HCT116 (cell line): ENCODE measurements around the gene FH. TPM values are rescaled to one million over a fixed set of nuclear protein-coding genes. Genes with fewer than 3 reads are reported as not detected.

ENCODE experiments used
- ATAC-seq: fragments of 200-7000 bp; cut with Tn5 transposase; 2 replicates; pipeline ENCODE4 v1.9.1; 2020; ENCODE audit warnings: mild to moderate bottlenecking, moderate library complexity
- BruUV-seq: library from RNA; stranded (reverse); fragments of 400-500 nt; replicated peaks from 2 replicates; lab custom pipeline; 2021; lab: Mats Ljungman, UMichigan
- CTCF ChIA-PET: fragments of 300-600 bp; sonication (Branson Sonifier 250); formaldehyde crosslinking; loops from one replicate; lab custom pipeline; 2021; ENCODE audit warnings: antibody characterized with exemption; lab: Charles Lee
- POLR2A ChIA-PET: fragments of 300-600, 350-600 bp; sonication (Branson Sonifier 250); formaldehyde crosslinking; loops from one replicate; lab custom pipeline; 2021; ENCODE audit warnings: antibody characterized with exemption; lab: Charles Lee
- RAD21 ChIA-PET, 2 experiments: fragments of 300-600 bp; sonication (Branson Sonifier 250); formaldehyde crosslinking; loops; one replicate each; lab custom pipeline; 2023; ENCODE audit warnings: low total read pairs in 2 of 2; ENCODE audit not compliant: uncharacterized antibody in 2 of 2, unreplicated experiment in 2 of 2, low non-redundant PET in 1 of 2; lab: Charles Lee
- DNase-seq: peaks from one replicate; pipeline ENCODE4 v3.0.0-alpha.2; 2010; ENCODE audit warnings: low read depth, low spot score
- H2AFZ ChIP-seq: fragments of 200-600 bp; shearing (Covaris generic), sonication (generic); 2 replicates; pipeline ENCODE4 v1.6.1; 2017; ENCODE audit warnings: low read depth, mixed run types, mixed read lengths, antibody characterized with exemption, low read length; ENCODE audit not compliant: poor library complexity, severe bottlenecking
- H3K27ac ChIP-seq: 2 replicates; pipeline ENCODE4 v1.5.1; 2012; ENCODE audit warnings: low read depth, low read length
- H3K27me3 ChIP-seq: fragments of 200-600 bp; sonication (generic); 2 replicates; pipeline ENCODE4 v1.6.1; 2016; ENCODE audit warnings: mixed run types, low read length, mixed read lengths; ENCODE audit not compliant: insufficient read depth
- H3K36me3 ChIP-seq, 2 experiments: fragments of 200-500 bp in 1 of 2; fragments of 200-600 bp in 1 of 2; sonication (Bioruptor generic) in 1 of 2; sonication (generic) in 1 of 2; 2 replicates each; pipeline versions ENCODE4 v1.5.1 to v1.6.1; 2014 to 2016; ENCODE audit warnings: low read length in 2 of 2, inconsistent platforms in 1 of 2, mixed read lengths in 1 of 2, mixed run types in 1 of 2; ENCODE audit not compliant: insufficient read depth in 2 of 2, control insufficient read depth in 1 of 2
- H3K4me1 ChIP-seq, 2 experiments: fragments of 200-600 bp in 1 of 2; sonication (generic) in 1 of 2; 2 replicates each; pipeline versions ENCODE4 v1.5.1 to v1.6.1; 2012 to 2017; ENCODE audit warnings: low read length in 2 of 2, inconsistent platforms in 1 of 2, mild to moderate bottlenecking in 1 of 2, mixed read lengths in 1 of 2, mixed run types in 1 of 2, moderate library complexity in 1 of 2; ENCODE audit not compliant: insufficient read depth in 2 of 2, control insufficient read depth in 1 of 2
- H3K4me2 ChIP-seq: fragments of 200-600 bp; sonication (generic); 2 replicates; pipeline ENCODE4 v1.6.1; 2017; ENCODE audit warnings: mixed run types, low read length, mixed read lengths
- H3K4me3 ChIP-seq, 2 experiments: fragments of 200-600 bp in 1 of 2; sonication (generic) in 1 of 2; replicated peaks in 1 of 2; 2 replicates each; pipeline ENCODE4 v1.5.1; 2011 to 2016; ENCODE audit warnings: low read length in 2 of 2, control low read depth in 1 of 2, low read depth in 1 of 2, mild to moderate bottlenecking in 1 of 2, mixed read lengths in 1 of 2, mixed run types in 1 of 2
- H3K79me2 ChIP-seq: fragments of 200-600 bp; sonication (generic); 2 replicates; pipeline ENCODE4 v1.6.1; 2017; ENCODE audit warnings: mild to moderate bottlenecking, mixed run types, low read length, moderate library complexity, mixed read lengths; ENCODE audit not compliant: insufficient read depth
- H3K9ac ChIP-seq: fragments of 200-600 bp; sonication (generic); 2 replicates; pipeline ENCODE4 v1.6.1; 2016; ENCODE audit warnings: low read length, mixed read lengths
- H3K9me2 ChIP-seq: fragments of 200-600 bp; sonication (generic), shearing (Covaris generic); 2 replicates; pipeline ENCODE4 v1.6.1; 2017; ENCODE audit warnings: mixed run types, mild to moderate bottlenecking, moderate library complexity; ENCODE audit not compliant: insufficient read depth
- H3K9me3 ChIP-seq, 2 experiments: fragments of 200-500 bp in 1 of 2; fragments of 200-600 bp in 1 of 2; sonication (Bioruptor generic) in 1 of 2; sonication (generic) in 1 of 2; 2 replicates each; pipeline ENCODE4 v1.6.1; 2014 to 2017; ENCODE audit warnings: low read length in 2 of 2, mixed read lengths in 2 of 2, inconsistent platforms in 1 of 2, low read depth in 1 of 2, mild to moderate bottlenecking in 1 of 2, mixed run types in 1 of 2, moderate library complexity in 1 of 2; ENCODE audit not compliant: control insufficient read depth in 1 of 2, insufficient read depth in 1 of 2
- H4K20me1 ChIP-seq: fragments of 200-600 bp; sonication (generic), shearing (Covaris generic); 2 replicates; pipeline ENCODE4 v1.6.1; 2017; ENCODE audit warnings: mixed run types, mild to moderate bottlenecking, moderate library complexity; ENCODE audit not compliant: insufficient read depth
- CEBPB ChIP-seq: IDR thresholded peaks from 2 replicates; pipeline ENCODE4 v1.6.1; 2012; ENCODE audit warnings: low read depth
- ELF1 ChIP-seq: IDR thresholded peaks from 2 replicates; pipeline ENCODE4 v1.6.1; 2012; ENCODE audit warnings: low read depth, borderline replicate concordance
- EZH2 ChIP-seq: fragments of 200-600 bp; sonication (generic); IDR thresholded peaks from 2 replicates; pipeline ENCODE4 v1.6.1; 2017; ENCODE audit warnings: antibody characterized with exemption, mixed run types
- JUND ChIP-seq: IDR thresholded peaks from 2 replicates; pipeline ENCODE4 v1.6.1; 2012
- POLR2AphosphoS5 ChIP-seq: IDR thresholded peaks from 2 replicates; pipeline ENCODE4 v1.6.1; 2011; ENCODE audit warnings: mild to moderate bottlenecking, low read depth, low read length, moderate library complexity
- SP1 ChIP-seq: IDR thresholded peaks from 2 replicates; pipeline ENCODE4 v1.6.1; 2012; ENCODE audit warnings: low read depth
- YY1 ChIP-seq: IDR thresholded peaks from 2 replicates; pipeline ENCODE4 v1.6.1; 2011; ENCODE audit warnings: low read length, low read depth, moderate library complexity, mild to moderate bottlenecking; ENCODE audit not compliant: insufficient replicate concordance; ENCODE audit errors: extremely low read depth
- ZFX ChIP-seq: fragments of 450-650 bp; IDR thresholded peaks from 2 replicates; pipeline ENCODE4 v1.6.1; 2017
- ZNF274 ChIP-seq: fragments of 200-500 bp; sonication (Bioruptor generic); IDR thresholded peaks from 2 replicates; pipeline ENCODE4 v1.6.1; 2014; ENCODE audit warnings: mild to moderate bottlenecking, low read depth, low read length, inconsistent platforms
- intact Hi-C: fragments of 100-400 bp; cut with micrococcal nuclease; formaldehyde crosslinking; loops from 2 replicates; pipeline ENCODE4 v1.10.0; 2022
- total RNA-seq: library from RNA; stranded (reverse); gene quantifications from one replicate; pipeline ENCODE4 v1.2.1, GENCODE V29; 2021; ENCODE audit not compliant: unreplicated experiment
- TF ChIP-seq, protein P1 (sequence below): IDR thresholded peaks from 2 replicates; pipeline ENCODE4 v1.6.1; 2011; ENCODE audit warnings: mild to moderate bottlenecking, low read length, moderate library complexity; ENCODE audit not compliant: insufficient replicate concordance; ENCODE audit errors: extremely low read depth

Gene FH
- total RNA-seq, 1 experiment from 2014 or later: 67.7 TPM

- H3K4me1 ChIP-seq: peaks cover 0 to 8% of the 10 kb centered on the region in 2 experiments; a peak in 2 of 4 replicates
- H3K9me2 ChIP-seq: no peaks in the 10 kb centered on the region
- peak overlapping the region; percentile 1 for H2AFZ ChIP-seq
- H3K27me3 ChIP-seq: no peaks in the 10 kb centered on the region
- no peak overlapping the region for H3K27ac ChIP-seq
- H3K9me3 ChIP-seq: no peaks in the 10 kb centered on the region
- intact Hi-C loops: no loop called here
- H3K36me3 ChIP-seq: no peaks in the 10 kb centered on the region
- POLR2A ChIA-PET: no interaction called here
- H3K79me2 ChIP-seq: no peaks in the 10 kb centered on the region
- H3K9ac ChIP-seq: no peak overlapping the region
- DNase-seq: no peak
- no peak overlapping the region for H3K4me2 ChIP-seq
- no peaks in the 10 kb centered on the region for H4K20me1 ChIP-seq
- RAD21 ChIA-PET: no interaction called here
- ATAC-seq: no peak
- H3K4me3 ChIP-seq: no peak overlapping the region
- CTCF ChIA-PET: no interaction called here
- no TSS peak for BruUV-seq
- TF ChIP-seq, protein P1, sequence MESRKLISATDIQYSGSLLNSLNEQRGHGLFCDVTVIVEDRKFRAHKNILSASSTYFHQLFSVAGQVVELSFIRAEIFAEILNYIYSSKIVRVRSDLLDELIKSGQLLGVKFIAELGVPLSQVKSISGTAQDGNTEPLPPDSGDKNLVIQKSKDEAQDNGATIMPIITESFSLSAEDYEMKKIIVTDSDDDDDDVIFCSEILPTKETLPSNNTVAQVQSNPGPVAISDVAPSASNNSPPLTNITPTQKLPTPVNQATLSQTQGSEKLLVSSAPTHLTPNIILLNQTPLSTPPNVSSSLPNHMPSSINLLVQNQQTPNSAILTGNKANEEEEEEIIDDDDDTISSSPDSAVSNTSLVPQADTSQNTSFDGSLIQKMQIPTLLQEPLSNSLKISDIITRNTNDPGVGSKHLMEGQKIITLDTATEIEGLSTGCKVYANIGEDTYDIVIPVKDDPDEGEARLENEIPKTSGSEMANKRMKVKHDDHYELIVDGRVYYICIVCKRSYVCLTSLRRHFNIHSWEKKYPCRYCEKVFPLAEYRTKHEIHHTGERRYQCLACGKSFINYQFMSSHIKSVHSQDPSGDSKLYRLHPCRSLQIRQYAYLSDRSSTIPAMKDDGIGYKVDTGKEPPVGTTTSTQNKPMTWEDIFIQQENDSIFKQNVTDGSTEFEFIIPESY: no peak
Observed at GRCh38 chr1:241473026-241473425, 46.5 kb downstream of the FH start.

DNA sequence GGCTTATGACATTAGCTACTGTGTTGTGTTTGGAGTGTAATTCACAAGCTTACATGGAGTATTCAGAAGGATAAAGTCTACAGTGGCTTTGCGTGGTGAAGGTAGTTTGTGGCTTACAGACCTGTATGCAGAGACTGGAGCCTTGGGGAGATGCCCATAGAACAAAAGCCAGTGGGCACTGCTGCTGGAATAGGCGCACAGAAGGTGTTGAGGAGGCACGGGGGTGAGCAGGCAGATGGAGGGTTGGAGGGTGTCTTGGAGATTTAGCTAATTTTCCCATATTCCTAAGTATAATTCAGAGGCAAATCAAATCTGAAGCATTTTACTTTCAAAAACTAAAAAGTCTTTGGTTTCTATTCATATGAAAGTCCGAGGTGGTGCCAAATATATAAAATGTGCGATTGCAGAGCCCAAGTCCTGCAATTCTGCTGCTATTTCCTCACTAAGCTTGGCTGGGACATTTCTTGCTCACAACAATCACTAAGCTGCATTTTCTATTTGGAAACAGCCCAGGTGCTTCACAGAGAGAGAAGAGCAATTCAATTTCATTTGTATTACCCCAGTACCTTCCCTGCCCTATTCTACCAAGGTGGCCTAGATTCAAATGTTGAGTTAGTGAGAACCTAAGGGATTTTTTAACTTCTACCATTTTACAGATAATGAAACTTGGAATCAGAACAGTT is 48.5 kb downstream of the FH start:
- Histone ChIP-seq H2AFZ (no peak overlapping the region), H3K79me2 (no peaks in the 10 kb centered on the region), H3K9ac (no peak overlapping the region), H3K9me3 (no peaks in the 10 kb centered on the region), H3K9me2 (no peaks in the 10 kb centered on the region), H4K20me1 (no peaks in the 10 kb centered on the region), H3K4me2 (no peak overlapping the region), H3K4me3 (no peak overlapping the region), H3K27ac (no peak overlapping the region), H3K27me3 (no peaks in the 10 kb centered on the region), H3K36me3 (no peaks in the 10 kb centered on the region), H3K4me1 (peaks cover 0 to 6% of the 10 kb centered on the region in 2 experiments; a peak in 2 of 4 replicates)
- TF ChIP-seq, protein P1: no peak
- no peak for TF ChIP-seq ELF1
- no peak for TF ChIP-seq JUND
- no peak for TF ChIP-seq POLR2AphosphoS5
- no peak for TF ChIP-seq SP1
- no peak for TF ChIP-seq ZFX
- no peak for TF ChIP-seq ZNF274
- TF ChIP-seq EZH2: no peak
- TF ChIP-seq YY1: no peak
- TF ChIP-seq CEBPB: no peak
- intact Hi-C loops: no loop called here
- ATAC-seq (no peak), DNase-seq (no peak)
- BruUV-seq: no TSS peak
- RAD21 ChIA-PET: no interaction called here
- POLR2A ChIA-PET: no interaction called here
- CTCF ChIA-PET: interaction anchor here (1.9 kb wide), 1 partner anchor 15 kb away, joined by 4 read pairs; no protein-coding TSS in a partner anchor
